ENCODE data around the gene CTTN. TPM values are rescaled to one million over a fixed set of nuclear protein-coding genes. Genes with fewer than 3 reads are reported as not detected.

CTTN gene
- total and polyA plus RNA-seq, 2 of the 8 experiments (the other 6 are each of a cell fraction or from before 2014, with no cell fraction given): 84.6 to 216 TPM

DNA sequence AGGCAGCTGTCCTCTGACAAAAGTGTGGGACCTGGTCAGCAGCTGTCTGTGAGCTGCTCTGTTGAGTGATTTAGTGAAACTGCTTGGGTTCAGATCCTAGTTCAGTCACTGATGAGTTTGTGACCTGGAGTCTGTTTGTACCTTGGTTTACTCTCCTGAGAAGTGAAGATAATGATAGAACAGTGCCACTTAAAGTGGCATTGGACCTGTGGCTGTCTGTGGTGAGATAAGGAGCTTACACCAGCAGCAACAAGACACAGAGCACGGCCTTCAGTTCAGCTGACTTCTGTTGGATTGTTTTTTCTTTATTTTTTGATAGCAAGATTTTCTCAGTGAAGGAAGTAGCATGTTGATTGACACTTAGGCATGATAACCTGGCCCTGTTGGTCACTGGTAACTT lies 46.2 kb upstream of the CTTN start (continued):
- TF ChIP-seq TCF12 (IDR thresholded peaks at IDR 0.05; ENCODE audit: low read depth, low read length): no peak
- no peak for TF ChIP-seq SP2 (IDR thresholded peaks at IDR 0.05; ENCODE audit: low read length)
- TF ChIP-seq CHD1 (IDR thresholded peaks at IDR 0.05; ENCODE audit: low read depth, low read length): no peak
- TF ChIP-seq EGR1 (IDR thresholded peaks at IDR 0.05; ENCODE audit: borderline replicate concordance, low read depth, low read length): no peak
- no peak for TF ChIP-seq GABPA (IDR thresholded peaks at IDR 0.05; ENCODE audit: borderline replicate concordance, insufficient read depth, low read length)
- TF ChIP-seq EP300 (IDR thresholded peaks at IDR 0.05; ENCODE audit: borderline replicate concordance in 1 of 2, low read depth in 2 of 2, low read length in 2 of 2): no peak
- no peak for TF ChIP-seq BACH1 (IDR thresholded peaks at IDR 0.05; ENCODE audit: low read length)

Measured in H1 (cell line).